Panc1 (cell line): ENCODE data around the gene RASAL1. TPM values are rescaled to one million over a fixed set of nuclear protein-coding genes. Genes with fewer than 3 reads are reported as not detected.

Experiments used
- ATAC-seq: fragments of 200-7000 bp; cut with Tn5 transposase; 2 replicates; pipeline ENCODE4 v1.9.1; 2020; ENCODE audit warnings: mild to moderate bottlenecking, moderate library complexity
- BruUV-seq: library from RNA; stranded (reverse); fragments of 400-500 nt; replicated peaks from 2 replicates; lab custom pipeline; 2021; lab: Mats Ljungman, UMichigan
- CTCF ChIA-PET: fragments of 300-600 bp; sonication (Branson Sonifier 250); formaldehyde crosslinking; loops from one replicate; lab custom pipeline; 2022; ENCODE audit warnings: antibody characterized with exemption; lab: Charles Lee
- POLR2A ChIA-PET: fragments of 300-600 bp; sonication (Branson Sonifier 250); formaldehyde crosslinking; loops from one replicate; lab custom pipeline; 2022; ENCODE audit warnings: antibody characterized with exemption; lab: Charles Lee
- DNase-seq: peaks from one replicate; pipeline ENCODE4 v3.0.0-alpha.2; 2010; ENCODE audit warnings: low read depth, low spot score
- H3K27ac ChIP-seq: 2 replicates; pipeline ENCODE4 v1.5.1; 2011; ENCODE audit warnings: mild to moderate bottlenecking, low read length, inconsistent platforms
- H3K27me3 ChIP-seq: fragments of 200-500 bp; sonication (Bioruptor generic); 2 replicates; pipeline ENCODE4 v1.6.0; 2014; ENCODE audit warnings: low read length, inconsistent platforms; ENCODE audit not compliant: control insufficient read depth, insufficient read depth
- H3K36me3 ChIP-seq: fragments of 200-500 bp; sonication (Bioruptor generic); 2 replicates; pipeline ENCODE4 v1.5.1; 2014; ENCODE audit warnings: inconsistent platforms, mild to moderate bottlenecking, low read length, moderate library complexity; ENCODE audit not compliant: control insufficient read depth, insufficient read depth
- H3K4me1 ChIP-seq: 2 replicates; pipeline ENCODE4 v1.5.1; 2011; ENCODE audit warnings: inconsistent platforms, mild to moderate bottlenecking, low read length, moderate library complexity; ENCODE audit not compliant: control insufficient read depth, insufficient read depth
- H3K4me3 ChIP-seq, 2 experiments: 2 replicates each; pipeline ENCODE4 v1.5.1; 2011 to 2012; ENCODE audit warnings: low read depth in 2 of 2, low read length in 2 of 2, mild to moderate bottlenecking in 2 of 2, inconsistent platforms in 1 of 2, moderate library complexity in 1 of 2
- H3K9me3 ChIP-seq: fragments of 200-500 bp; sonication (Bioruptor generic); 2 replicates; pipeline ENCODE4 v1.5.1; 2014; ENCODE audit warnings: low read depth, mild to moderate bottlenecking, inconsistent platforms, low read length, moderate library complexity; ENCODE audit not compliant: control insufficient read depth, insufficient read depth
- CTCF ChIP-seq: fragments of 450-650 bp; IDR thresholded peaks from 2 replicates; pipeline ENCODE4 v1.5.1; 2017; ENCODE audit warnings: mild to moderate bottlenecking
- POLR2AphosphoS5 ChIP-seq: IDR thresholded peaks from 2 replicates; pipeline ENCODE4 v1.6.1; 2012; ENCODE audit warnings: mild to moderate bottlenecking, low read depth, low read length, moderate library complexity
- REST ChIP-seq, 2 experiments: IDR thresholded peaks; 2 replicates each; pipeline ENCODE4 v1.6.1; 2011 to 2012; ENCODE audit warnings: low read depth in 2 of 2, control low read depth in 1 of 2, low read length in 1 of 2, mild to moderate bottlenecking in 1 of 2, moderate library complexity in 1 of 2; ENCODE audit not compliant: insufficient read depth in 1 of 2
- SIN3A ChIP-seq: IDR thresholded peaks from 2 replicates; pipeline ENCODE4 v1.6.1; 2012; ENCODE audit warnings: low read depth, mild to moderate bottlenecking, low read length, moderate library complexity, borderline replicate concordance; ENCODE audit not compliant: insufficient read depth
- TCF7L2 ChIP-seq: IDR thresholded peaks from 2 replicates; pipeline ENCODE4 v1.6.1; 2011; ENCODE audit warnings: mild to moderate bottlenecking, low read depth, low read length, inconsistent platforms
- in situ Hi-C: cut with HindIII; loops from 2 replicates; pipeline ENCODE4 v1.10.0; 2016; ENCODE audit warnings: low sequenced_read_pairs, low pct_unique_long_range_greater_than_20kb
- intact Hi-C: fragments of 100-400 bp; cut with micrococcal nuclease; formaldehyde crosslinking; loops from one replicate; pipeline ENCODE4 v1.10.0; 2022; ENCODE audit not compliant: unreplicated experiment
- total RNA-seq: library from RNA; stranded (reverse); gene quantifications from one replicate; pipeline ENCODE4 v1.2.1, GENCODE V29; 2021; ENCODE audit not compliant: unreplicated experiment

RASAL1 gene
- total RNA-seq, 1 experiment from 2014 or later: 0.28 TPM

GRCh38 chr12:113162102-113163029 lies 26.8 kb upstream of the RASAL1 start:
- ChIA-PET CTCF (interaction anchor here (0.6 to 1.0 kb wide), 4 partner anchors 9 to 64 kb away, joined by 3 to 7 read pairs (median 5); no protein-coding TSS in a partner anchor), POLR2A (no interaction called here)
- DNase-seq: no peak
- Histone ChIP-seq H3K36me3 (no peaks in the 10 kb centered on the region), H3K4me3 (no peak overlapping the region), H3K27ac (no peak overlapping the region), H3K4me1 (no peaks in the 10 kb centered on the region), H3K27me3 (no peaks in the 10 kb centered on the region), H3K9me3 (no peaks in the 10 kb centered on the region)
- no TSS peak for BruUV-seq
- intact Hi-C loops (no loop called here), in situ Hi-C loops (loop anchor here (25.0 kb wide), 1 partner anchor 100 kb away; the partner anchor contains the start of gene DTX1)
- peak; percentile 33; the same call in 1 of the 2 replicates for ATAC-seq
- no peak for TF ChIP-seq CTCF

- H3K36me3 ChIP-seq: no peaks in the 10 kb centered on the region
- H3K27me3 ChIP-seq: no peaks in the 10 kb centered on the region
- no peaks in the 10 kb centered on the region for H3K4me1 ChIP-seq
- no TSS peak for BruUV-seq
- intact Hi-C loops (no loop called here), in situ Hi-C loops (loop anchor here (25.0 kb wide), 1 partner anchor 99 kb away; the partner anchor contains the start of gene DTX1)
- H3K4me3 ChIP-seq: no peak overlapping the region
- DNase-seq: no peak
- no peaks in the 10 kb centered on the region for H3K9me3 ChIP-seq
- peak; percentile 66 for ATAC-seq
- H3K27ac ChIP-seq: no peak overlapping the region
- CTCF ChIA-PET: interaction anchor here (0.6 to 1.0 kb wide), 5 partner anchors 8 to 64 kb away, joined by 3 to 7 read pairs (median 5); no protein-coding TSS in a partner anchor
- POLR2A ChIA-PET: no interaction called here
- TF ChIP-seq POLR2AphosphoS5 (no peak), REST (IDR thresholded peaks at IDR 0.05; ENCODE audit: insufficient read depth in 1 of 2, low read depth in 2 of 2, low read length in 1 of 2) (no peak), SIN3A (no peak), TCF7L2 (no peak), CTCF (no peak)
Measured at GRCh38 chr12:113161415-113162016, 26.0 kb upstream of the RASAL1 start.
